Spleen (tissue), 7 donors: ENCODE results near the gene MRPL55.

Source experiments
- POLR2AphosphoS5 ChIP-seq, 3 donors: sonication (generic); formaldehyde crosslinking; IDR thresholded peaks; one replicate each; pipeline ENCODE4 v1.5.1; 2017; ENCODE audit warnings: antibody characterized with exemption in 3 of 3
- TF ChIP-seq, protein P1 (sequence below), 11 experiments: fragments of 200-600 bp in 7 of 11; fragments of 450-650 bp in 4 of 11; sonication (generic) in 4 of 11; IDR thresholded peaks in 8 of 11; conservative IDR thresholded peaks in 3 of 11; 1 replicate in 7 of 11; 2 replicates in 4 of 11; pipeline versions ENCODE4 v1.4.0 to v1.8.0; 2016 to 2021; ENCODE audit warnings: antibody characterized with exemption in 11 of 11, inconsistent platforms in 4 of 11, mild to moderate bottlenecking in 1 of 11
- donor health status: DM: no; HTN: no; CAD: no; lungs with moderate emphysema.
- donor health status: DM: no; HTN: no; CAD: no.
- donor health status: DM: no; HTN: no; CAD: no.

DNA sequence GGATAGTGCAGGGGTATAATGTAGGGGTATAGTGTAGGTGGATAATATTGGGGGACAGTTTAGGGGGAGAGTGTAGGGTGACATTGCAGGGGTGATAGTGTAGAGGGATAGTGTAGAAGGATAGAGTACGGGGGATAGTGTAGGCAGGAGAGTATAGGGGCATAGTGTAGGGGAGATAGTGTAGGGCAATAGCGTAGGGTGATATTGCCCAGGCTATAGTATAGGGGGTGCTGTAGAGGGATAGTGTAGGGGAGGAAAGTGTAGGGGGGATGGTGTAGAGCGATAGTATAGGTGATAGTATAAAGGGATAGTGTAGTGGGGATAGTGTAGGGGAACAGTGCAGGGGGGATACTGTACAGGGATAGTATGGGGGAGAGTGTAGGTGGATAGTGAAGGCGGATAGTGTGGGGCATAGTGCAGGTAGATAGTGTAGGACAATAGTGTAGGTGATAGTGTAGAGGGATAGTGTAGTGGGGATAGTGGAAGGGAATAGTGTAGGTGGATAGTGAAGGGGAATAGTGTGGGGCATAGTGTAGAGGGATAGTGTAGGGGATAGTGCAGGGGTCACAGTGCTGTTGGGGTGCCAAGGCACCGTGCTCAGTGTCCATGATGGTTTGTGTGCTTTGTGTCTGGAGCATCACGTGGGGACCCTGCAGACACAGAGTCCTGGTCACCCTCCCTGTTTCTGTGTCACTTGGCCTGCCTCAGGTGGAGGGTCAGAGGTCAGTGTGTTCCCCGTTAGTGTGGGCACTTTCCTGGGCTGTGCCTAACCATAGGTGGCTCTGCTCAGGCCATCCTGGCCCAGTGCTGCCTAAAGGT is 37.1 kb downstream of the MRPL55 start:
- TF ChIP-seq, protein P1, sequence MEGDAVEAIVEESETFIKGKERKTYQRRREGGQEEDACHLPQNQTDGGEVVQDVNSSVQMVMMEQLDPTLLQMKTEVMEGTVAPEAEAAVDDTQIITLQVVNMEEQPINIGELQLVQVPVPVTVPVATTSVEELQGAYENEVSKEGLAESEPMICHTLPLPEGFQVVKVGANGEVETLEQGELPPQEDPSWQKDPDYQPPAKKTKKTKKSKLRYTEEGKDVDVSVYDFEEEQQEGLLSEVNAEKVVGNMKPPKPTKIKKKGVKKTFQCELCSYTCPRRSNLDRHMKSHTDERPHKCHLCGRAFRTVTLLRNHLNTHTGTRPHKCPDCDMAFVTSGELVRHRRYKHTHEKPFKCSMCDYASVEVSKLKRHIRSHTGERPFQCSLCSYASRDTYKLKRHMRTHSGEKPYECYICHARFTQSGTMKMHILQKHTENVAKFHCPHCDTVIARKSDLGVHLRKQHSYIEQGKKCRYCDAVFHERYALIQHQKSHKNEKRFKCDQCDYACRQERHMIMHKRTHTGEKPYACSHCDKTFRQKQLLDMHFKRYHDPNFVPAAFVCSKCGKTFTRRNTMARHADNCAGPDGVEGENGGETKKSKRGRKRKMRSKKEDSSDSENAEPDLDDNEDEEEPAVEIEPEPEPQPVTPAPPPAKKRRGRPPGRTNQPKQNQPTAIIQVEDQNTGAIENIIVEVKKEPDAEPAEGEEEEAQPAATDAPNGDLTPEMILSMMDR (IDR thresholded peaks at IDR 0.05 in 8 of 11, conservative IDR thresholded peaks at IDR 0.05 in 3 of 11), result no peak
- TF ChIP-seq POLR2AphosphoS5 (IDR thresholded peaks at IDR 0.05), result peak in 1 of 3 donors; percentile 3
